Suprapubic skin (tissue), 4 donors: Measurements from ENCODE around the gene TNXB.

Source experiments
- EP300 ChIP-seq: sonication (generic); formaldehyde crosslinking; IDR thresholded peaks from one replicate; pipeline ENCODE4 v1.6.1; 2017; ENCODE audit warnings: antibody characterized with exemption
- POLR2A ChIP-seq, 2 donors: fragments of 450-650 bp; IDR thresholded peaks; one replicate each; pipeline ENCODE4 v1.6.1; 2017; ENCODE audit warnings: antibody characterized with exemption in 2 of 2, mild to moderate bottlenecking in 2 of 2, moderate library complexity in 2 of 2
- POLR2AphosphoS5 ChIP-seq, 3 donors: sonication (generic); formaldehyde crosslinking; IDR thresholded peaks; one replicate each; pipeline ENCODE4 v1.6.1; 2017; ENCODE audit warnings: antibody characterized with exemption in 3 of 3
- TF ChIP-seq, protein P1 (sequence below), 2 donors: fragments of 200-600 bp in 1 of 2; fragments of 450-650 bp in 1 of 2; sonication (generic) in 1 of 2; IDR thresholded peaks; one replicate each; pipeline ENCODE4 v1.5.1; 2016 to 2019; ENCODE audit warnings: antibody characterized with exemption in 2 of 2, mild to moderate bottlenecking in 1 of 2, moderate library complexity in 1 of 2

GRCh38 chr6:32095338-32096086, 13.6 kb downstream of the TNXB start:
- TF ChIP-seq POLR2AphosphoS5 (IDR thresholded peaks at IDR 0.05) (no peak), POLR2A (IDR thresholded peaks at IDR 0.05) (no peak), EP300 (no peak)
- TF ChIP-seq, protein P1, sequence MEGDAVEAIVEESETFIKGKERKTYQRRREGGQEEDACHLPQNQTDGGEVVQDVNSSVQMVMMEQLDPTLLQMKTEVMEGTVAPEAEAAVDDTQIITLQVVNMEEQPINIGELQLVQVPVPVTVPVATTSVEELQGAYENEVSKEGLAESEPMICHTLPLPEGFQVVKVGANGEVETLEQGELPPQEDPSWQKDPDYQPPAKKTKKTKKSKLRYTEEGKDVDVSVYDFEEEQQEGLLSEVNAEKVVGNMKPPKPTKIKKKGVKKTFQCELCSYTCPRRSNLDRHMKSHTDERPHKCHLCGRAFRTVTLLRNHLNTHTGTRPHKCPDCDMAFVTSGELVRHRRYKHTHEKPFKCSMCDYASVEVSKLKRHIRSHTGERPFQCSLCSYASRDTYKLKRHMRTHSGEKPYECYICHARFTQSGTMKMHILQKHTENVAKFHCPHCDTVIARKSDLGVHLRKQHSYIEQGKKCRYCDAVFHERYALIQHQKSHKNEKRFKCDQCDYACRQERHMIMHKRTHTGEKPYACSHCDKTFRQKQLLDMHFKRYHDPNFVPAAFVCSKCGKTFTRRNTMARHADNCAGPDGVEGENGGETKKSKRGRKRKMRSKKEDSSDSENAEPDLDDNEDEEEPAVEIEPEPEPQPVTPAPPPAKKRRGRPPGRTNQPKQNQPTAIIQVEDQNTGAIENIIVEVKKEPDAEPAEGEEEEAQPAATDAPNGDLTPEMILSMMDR (IDR thresholded peaks at IDR 0.05), result no peak
